Effector memory CD8-positive, alpha-beta T cell (primary cell): Measurements from ENCODE around the gene CCNC.

ENCODE experiments used
- ATAC-seq: fragments of 150-1000 bp; cut with Tn5 transposase; replicated peaks from 2 replicates; pipeline ENCODE4 v1.10.0; 2021; ENCODE audit warnings: mild to moderate bottlenecking, moderate library complexity
- DNase-seq, 3 experiments: peaks; one replicate each; pipeline ENCODE4 v3.0.0; 2021
- H3K27ac Mint-ChIP-seq, 2 donors: one replicate each; pipeline ENCODE4 v1.8.0; 2022; ENCODE audit warnings: mild to moderate bottlenecking in 2 of 2, mixed read lengths in 2 of 2, moderate library complexity in 2 of 2
- H3K27me3 Mint-ChIP-seq, 2 donors: one replicate each; pipeline ENCODE4 v1.8.0; 2022; ENCODE audit warnings: mixed read lengths in 2 of 2
- H3K36me3 Mint-ChIP-seq: one replicate; pipeline ENCODE4 v1.8.0; 2022; ENCODE audit warnings: mild to moderate bottlenecking, moderate library complexity, mixed read lengths; ENCODE audit not compliant: insufficient read depth
- H3K4me1 Mint-ChIP-seq, 2 donors: one replicate each; pipeline ENCODE4 v1.8.0; 2022; ENCODE audit warnings: low read depth in 2 of 2, mixed read lengths in 2 of 2
- H3K4me3 Mint-ChIP-seq, 2 donors: one replicate each; pipeline ENCODE4 v1.8.0; 2022; ENCODE audit warnings: mild to moderate bottlenecking in 2 of 2, mixed read lengths in 2 of 2, moderate library complexity in 2 of 2
- H3K9me3 Mint-ChIP-seq, 2 donors: one replicate each; pipeline ENCODE4 v1.8.0; 2022; ENCODE audit warnings: mixed read lengths in 2 of 2

Gene CCNC

GRCh38 chr6:99495466-99495865 lies 73.0 kb downstream of the CCNC start:
- Mint-ChIP-seq H3K36me3 (peaks cover 8% of the 10 kb centered on the region), H3K9me3 (no peaks in the 10 kb centered on the region), H3K4me1 (peaks cover 4 to 9% of the 10 kb centered on the region in 2 donors), H3K4me3 (no peak overlapping the region), H3K27ac (no peak overlapping the region), H3K27me3 (no peaks in the 10 kb centered on the region)
- DNase-seq (no peak), ATAC-seq (no peak)
